Measurements from ENCODE around the gene MT1HL1.
"Not testable (repeated sequence)": the region's sequence is repeated elsewhere in the genome, so short reads cannot be mapped to it uniquely, and the experiment has no call there.

MT1HL1 gene

GRCh38 chr1:237016626-237017025 lies 12.4 kb upstream of the MT1HL1 start:
- DNase-seq (ENCODE audit: low read depth, low spot score): peak; percentile 39

- no peak for DNase-seq (ENCODE audit: low read depth, low spot score)
These were observed 9.4 kb upstream of the MT1HL1 start for GRCh38 chr1:237013608-237014007.

- DNase-seq (ENCODE audit: low read depth, low spot score): no peak
These were observed 8.6 kb upstream of the MT1HL1 start for GRCh38 chr1:237012788-237013383.

GRCh38 chr1:237012361-237012760 lies 8.1 kb upstream of the MT1HL1 start:
- DNase-seq (ENCODE audit: low read depth, low spot score): no peak

- no peak for DNase-seq (ENCODE audit: low read depth, low spot score)
These were observed 7.2 kb upstream of the MT1HL1 start for GRCh38 chr1:237011432-237011831.

- no peak for DNase-seq (ENCODE audit: low read depth, low spot score)
These were observed 5.4 kb upstream of the MT1HL1 start for GRCh38 chr1:237009611-237010010.

GRCh38 chr1:237007147-237007881 lies 3.1 kb upstream of the MT1HL1 start:
- no peak for DNase-seq (ENCODE audit: low read depth, low spot score)

- DNase-seq (ENCODE audit: low read depth, low spot score): no peak
These were observed 1.4 kb upstream of the MT1HL1 start for GRCh38 chr1:237005674-237006073.

GRCh38 chr1:237003516-237003915 lies 725 bp downstream of the MT1HL1 start:
- DNase-seq (ENCODE audit: low read depth, low spot score): no peak

GRCh38 chr1:237000191-237000590 lies 4.0 kb downstream of the MT1HL1 start:
- no peak for DNase-seq (ENCODE audit: low read depth, low spot score)

- DNase-seq (ENCODE audit: low read depth, low spot score): no peak
These were observed 5.7 kb downstream of the MT1HL1 start for GRCh38 chr1:236998546-236998945.

- peak; percentile 20 for DNase-seq (ENCODE audit: low read depth, low spot score)
These were observed 6.4 kb downstream of the MT1HL1 start for GRCh38 chr1:236997882-236998281.

GRCh38 chr1:236997361-236997760 lies 6.9 kb downstream of the MT1HL1 start:
- no peak for DNase-seq (ENCODE audit: low read depth, low spot score)

GRCh38 chr1:236994450-236994849 lies 9.8 kb downstream of the MT1HL1 start:
- DNase-seq (ENCODE audit: low read depth, low spot score): no peak

- no peak for DNase-seq (ENCODE audit: low read depth, low spot score)
These were observed 11.8 kb downstream of the MT1HL1 start for GRCh38 chr1:236992449-236992848.

GRCh38 chr1:236990052-236990445 lies 14.2 kb downstream of the MT1HL1 start:
- no peak for DNase-seq (ENCODE audit: low read depth, low spot score)

GRCh38 chr1:236989290-236990051 lies 14.8 kb downstream of the MT1HL1 start:
- DNase-seq (ENCODE audit: low read depth, low spot score): no peak

GRCh38 chr1:236983818-236984217 lies 20.4 kb downstream of the MT1HL1 start:
- DNase-seq (ENCODE audit: low read depth, low spot score): no peak

GRCh38 chr1:236982380-236982779 lies 21.9 kb downstream of the MT1HL1 start:
- DNase-seq (ENCODE audit: low read depth, low spot score): no peak

GRCh38 chr1:236981431-236981830 lies 22.8 kb downstream of the MT1HL1 start:
- not testable (repeated sequence) for DNase-seq (ENCODE audit: low read depth, low spot score)

GRCh38 chr1:236980673-236981072 lies 23.6 kb downstream of the MT1HL1 start:
- DNase-seq (ENCODE audit: low read depth, low spot score): no peak

- DNase-seq (ENCODE audit: low read depth, low spot score): no peak
These were observed 24.9 kb downstream of the MT1HL1 start for GRCh38 chr1:236979149-236979900.
